ENCODE results near the gene PCNX2.
"Not testable (repeated sequence)": the region's sequence is repeated elsewhere in the genome, so short reads cannot be mapped to it uniquely, and the experiment has no call there.

PCNX2 gene

GRCh38 chr1:233109096-233109495, 186.4 kb downstream of the PCNX2 start:
- H3K9ac ChIP-seq (ENCODE audit: low read length) = no peak overlapping the region
- no CpG with 5 or more reads among the region's 6 CpGs for WGBS (ENCODE audit: extremely low coverage, insufficient coverage, insufficient read length)
- H3K4ac ChIP-seq (ENCODE audit: low read depth, low read length) = peak overlapping the region; percentile 57

GRCh38 chr1:233107716-233108130, 187.8 kb downstream of the PCNX2 start:
- peak overlapping the region; percentile 59 for H2AFZ ChIP-seq (ENCODE audit: insufficient read depth, low read length, poor library complexity)
- H3K14ac ChIP-seq (ENCODE audit: low read length) = peak overlapping the region; percentile 33
- not testable (repeated sequence) for H3K9me3 ChIP-seq (ENCODE audit: insufficient read depth, low read depth, low read length); H3K27me3 ChIP-seq (ENCODE audit: insufficient read depth, low read length); H4K12ac ChIP-seq (ENCODE audit: low read depth, low read length); H3K23ac ChIP-seq (ENCODE audit: low read length); H3K79me2 ChIP-seq (ENCODE audit: control insufficient read depth, insufficient read depth, low read length, poor library complexity); H3K4me2 ChIP-seq (ENCODE audit: low read length); H3K4me3 ChIP-seq (ENCODE audit: low read depth, low read length); H3K36me3 ChIP-seq (ENCODE audit: control insufficient read depth in 1 of 2, insufficient read depth in 2 of 2, low read length in 2 of 2); H3K9ac ChIP-seq (ENCODE audit: low read length)
- H4K8ac ChIP-seq (ENCODE audit: low read depth, low read length) = peak overlapping the region; percentile 38
- H2BK5ac ChIP-seq (ENCODE audit: low read depth, low read length, poor library complexity) = peak overlapping the region; percentile 71
- H3K4ac ChIP-seq (ENCODE audit: low read depth, low read length) = peak overlapping the region; percentile 46
- H3K27ac ChIP-seq (ENCODE audit: low read depth, low read length) = peak overlapping the region; percentile 81
- H3K4me1 ChIP-seq (ENCODE audit: control insufficient read depth in 1 of 2, insufficient read depth in 2 of 2, low read length in 2 of 2) = peaks cover 15 to 30% of the 10 kb centered on the region in 2 experiments
- H2AK5ac ChIP-seq (ENCODE audit: low read length) = peak overlapping the region; percentile 47
- peak; percentile 82 to 85 for DNase-seq
- H3K79me1 ChIP-seq (ENCODE audit: low read length) = peaks cover 33% of the 10 kb centered on the region
- no CpG with 5 or more reads among the region's 6 CpGs for WGBS (ENCODE audit: extremely low coverage, insufficient coverage, insufficient read length)
- H2BK12ac ChIP-seq (ENCODE audit: low read length) = peak overlapping the region; percentile 84
- peak overlapping the region; percentile 96 for H2BK120ac ChIP-seq (ENCODE audit: insufficient read depth, low read length, poor library complexity)
- H3K18ac ChIP-seq (ENCODE audit: low read length) = peak overlapping the region; percentile 43
- peak overlapping the region; percentile 96 for H4K91ac ChIP-seq (ENCODE audit: low read depth, low read length)

More at GRCh38 chr1:233109096-233109495, 186.4 kb downstream of the PCNX2 start:
- DNase-seq = no peak
- Histone ChIP-seq H2BK12ac (ENCODE audit: low read length) (peak overlapping the region; percentile 84), H4K8ac (ENCODE audit: low read depth, low read length) (no peak overlapping the region), H3K23ac (ENCODE audit: low read length) (no peak overlapping the region), H3K36me3 (ENCODE audit: control insufficient read depth in 1 of 2, insufficient read depth in 2 of 2, low read length in 2 of 2) (no peaks in the 10 kb centered on the region), H2AFZ (ENCODE audit: insufficient read depth, low read length, poor library complexity) (no peak overlapping the region), H4K12ac (ENCODE audit: low read depth, low read length) (no peak overlapping the region), H2AK5ac (ENCODE audit: low read length) (peak overlapping the region; percentile 71), H3K14ac (ENCODE audit: low read length) (no peak overlapping the region), H3K79me2 (ENCODE audit: control insufficient read depth, insufficient read depth, low read length, poor library complexity) (peaks cover 6% of the 10 kb centered on the region), H2BK5ac (ENCODE audit: low read depth, low read length, poor library complexity) (peak overlapping the region; percentile 47), H3K9me3 (ENCODE audit: insufficient read depth, low read depth, low read length) (no peaks in the 10 kb centered on the region), H3K18ac (ENCODE audit: low read length) (peak overlapping the region; percentile 34), H4K91ac (ENCODE audit: low read depth, low read length) (peak overlapping the region; percentile 96), H2BK120ac (ENCODE audit: insufficient read depth, low read length, poor library complexity) (peak overlapping the region; percentile 96), H3K4me3 (ENCODE audit: low read depth, low read length) (no peak overlapping the region), H3K4me1 (ENCODE audit: control insufficient read depth in 1 of 2, insufficient read depth in 2 of 2, low read length in 2 of 2) (peaks cover 16 to 33% of the 10 kb centered on the region in 2 experiments), H3K27ac (ENCODE audit: low read depth, low read length) (no peak overlapping the region), H3K4me2 (ENCODE audit: low read length) (no peak overlapping the region), H3K27me3 (ENCODE audit: insufficient read depth, low read length) (no peaks in the 10 kb centered on the region), H3K79me1 (ENCODE audit: low read length) (peaks cover 43% of the 10 kb centered on the region)

- Histone ChIP-seq H2BK12ac (ENCODE audit: low read length) (peak overlapping the region; percentile 5), H2BK120ac (ENCODE audit: insufficient read depth, low read length, poor library complexity) (peak overlapping the region; percentile 50), H2BK5ac (ENCODE audit: low read depth, low read length, poor library complexity) (peak overlapping the region; percentile 70), H3K18ac (ENCODE audit: low read length) (no peak overlapping the region), H3K79me1 (ENCODE audit: low read length) (peaks cover 30% of the 10 kb centered on the region), H3K9ac (ENCODE audit: low read length) (no peak overlapping the region), H2AK5ac (ENCODE audit: low read length) (no peak overlapping the region), H3K4me1 (ENCODE audit: control insufficient read depth in 1 of 2, insufficient read depth in 2 of 2, low read length in 2 of 2) (peaks cover 13 to 27% of the 10 kb centered on the region in 2 experiments), H3K23ac (ENCODE audit: low read length) (no peak overlapping the region), H3K36me3 (ENCODE audit: control insufficient read depth in 1 of 2, insufficient read depth in 2 of 2, low read length in 2 of 2) (no peaks in the 10 kb centered on the region), H2AFZ (ENCODE audit: insufficient read depth, low read length, poor library complexity) (no peak overlapping the region), H3K27me3 (ENCODE audit: insufficient read depth, low read length) (no peaks in the 10 kb centered on the region), H4K12ac (ENCODE audit: low read depth, low read length) (no peak overlapping the region), H4K91ac (ENCODE audit: low read depth, low read length) (peak overlapping the region; percentile 58), H3K14ac (ENCODE audit: low read length) (peak overlapping the region; percentile 18), H3K9me3 (ENCODE audit: insufficient read depth, low read depth, low read length) (no peaks in the 10 kb centered on the region), H3K4me2 (ENCODE audit: low read length) (peak overlapping the region; percentile 23), H3K4me3 (ENCODE audit: low read depth, low read length) (no peak overlapping the region), H3K27ac (ENCODE audit: low read depth, low read length) (peak overlapping the region; percentile 96), H3K4ac (ENCODE audit: low read depth, low read length) (peak overlapping the region; percentile 19), H3K79me2 (ENCODE audit: control insufficient read depth, insufficient read depth, low read length, poor library complexity) (peaks cover 2% of the 10 kb centered on the region), H4K8ac (ENCODE audit: low read depth, low read length) (no peak overlapping the region)
- no CpG with 5 or more reads among the region's 1 CpG for WGBS (ENCODE audit: extremely low coverage, insufficient coverage, insufficient read length)
- no peak for DNase-seq
Observed at GRCh38 chr1:233107130-233107660, 188.3 kb downstream of the PCNX2 start.

GRCh38 chr1:233105225-233105624, 190.3 kb downstream of the PCNX2 start:
- Histone ChIP-seq H3K4me2 (ENCODE audit: low read length) (no peak overlapping the region), H3K4me1 (ENCODE audit: control insufficient read depth in 1 of 2, insufficient read depth in 2 of 2, low read length in 2 of 2) (peaks cover 11 to 22% of the 10 kb centered on the region in 2 experiments), H3K4ac (ENCODE audit: low read depth, low read length) (no peak overlapping the region), H3K79me1 (ENCODE audit: low read length) (peaks cover 25% of the 10 kb centered on the region), H3K14ac (ENCODE audit: low read length) (no peak overlapping the region), H3K9ac (ENCODE audit: low read length) (no peak overlapping the region), H3K27me3 (ENCODE audit: insufficient read depth, low read length) (no peaks in the 10 kb centered on the region), H3K36me3 (ENCODE audit: control insufficient read depth in 1 of 2, insufficient read depth in 2 of 2, low read length in 2 of 2) (no peaks in the 10 kb centered on the region), H3K23ac (ENCODE audit: low read length) (no peak overlapping the region), H3K79me2 (ENCODE audit: control insufficient read depth, insufficient read depth, low read length, poor library complexity) (peaks cover 2% of the 10 kb centered on the region), H2AFZ (ENCODE audit: insufficient read depth, low read length, poor library complexity) (no peak overlapping the region), H2BK5ac (ENCODE audit: low read depth, low read length, poor library complexity) (no peak overlapping the region), H2BK12ac (ENCODE audit: low read length) (no peak overlapping the region), H3K4me3 (ENCODE audit: low read depth, low read length) (no peak overlapping the region), H2AK5ac (ENCODE audit: low read length) (no peak overlapping the region), H4K8ac (ENCODE audit: low read depth, low read length) (no peak overlapping the region), H4K12ac (ENCODE audit: low read depth, low read length) (no peak overlapping the region), H4K91ac (ENCODE audit: low read depth, low read length) (no peak overlapping the region), H3K18ac (ENCODE audit: low read length) (no peak overlapping the region), H3K27ac (ENCODE audit: low read depth, low read length) (no peak overlapping the region), H3K9me3 (ENCODE audit: insufficient read depth, low read depth, low read length) (no peaks in the 10 kb centered on the region), H2BK120ac (ENCODE audit: insufficient read depth, low read length, poor library complexity) (no peak overlapping the region)
- peak in 1 of 2 donors; percentile 76 for DNase-seq
- no CpG with 5 or more reads among the region's 1 CpG for WGBS (ENCODE audit: extremely low coverage, insufficient coverage, insufficient read length)
